HCT116 (cell line): ENCODE results near the gene HDAC10. TPM values are rescaled to one million over a fixed set of nuclear protein-coding genes. Genes with fewer than 3 reads are reported as not detected.

Experiments
- ATAC-seq: fragments of 200-7000 bp; cut with Tn5 transposase; 2 replicates; pipeline ENCODE4 v1.9.1; 2020; ENCODE audit warnings: mild to moderate bottlenecking, moderate library complexity
- BruUV-seq: library from RNA; stranded (reverse); fragments of 400-500 nt; replicated peaks from 2 replicates; lab custom pipeline; 2021; lab: Mats Ljungman, UMichigan
- CTCF ChIA-PET: fragments of 300-600 bp; sonication (Branson Sonifier 250); formaldehyde crosslinking; loops from one replicate; lab custom pipeline; 2021; ENCODE audit warnings: antibody characterized with exemption; lab: Charles Lee
- POLR2A ChIA-PET: fragments of 300-600, 350-600 bp; sonication (Branson Sonifier 250); formaldehyde crosslinking; loops from one replicate; lab custom pipeline; 2021; ENCODE audit warnings: antibody characterized with exemption; lab: Charles Lee
- RAD21 ChIA-PET, 2 experiments: fragments of 300-600 bp; sonication (Branson Sonifier 250); formaldehyde crosslinking; loops; one replicate each; lab custom pipeline; 2023; ENCODE audit warnings: low total read pairs in 2 of 2; ENCODE audit not compliant: uncharacterized antibody in 2 of 2, unreplicated experiment in 2 of 2, low non-redundant PET in 1 of 2; lab: Charles Lee
- DNase-seq: peaks from one replicate; pipeline ENCODE4 v3.0.0-alpha.2; 2010; ENCODE audit warnings: low read depth, low spot score
- H2AFZ ChIP-seq: fragments of 200-600 bp; shearing (Covaris generic), sonication (generic); 2 replicates; pipeline ENCODE4 v1.6.1; 2017; ENCODE audit warnings: low read depth, mixed run types, mixed read lengths, antibody characterized with exemption, low read length; ENCODE audit not compliant: poor library complexity, severe bottlenecking
- H3K27ac ChIP-seq: 2 replicates; pipeline ENCODE4 v1.5.1; 2012; ENCODE audit warnings: low read depth, low read length
- H3K27me3 ChIP-seq: fragments of 200-600 bp; sonication (generic); 2 replicates; pipeline ENCODE4 v1.6.1; 2016; ENCODE audit warnings: mixed run types, low read length, mixed read lengths; ENCODE audit not compliant: insufficient read depth
- H3K36me3 ChIP-seq, 2 experiments: fragments of 200-500 bp in 1 of 2; fragments of 200-600 bp in 1 of 2; sonication (Bioruptor generic) in 1 of 2; sonication (generic) in 1 of 2; 2 replicates each; pipeline versions ENCODE4 v1.5.1 to v1.6.1; 2014 to 2016; ENCODE audit warnings: low read length in 2 of 2, inconsistent platforms in 1 of 2, mixed read lengths in 1 of 2, mixed run types in 1 of 2; ENCODE audit not compliant: insufficient read depth in 2 of 2, control insufficient read depth in 1 of 2
- H3K4me1 ChIP-seq, 2 experiments: fragments of 200-600 bp in 1 of 2; sonication (generic) in 1 of 2; 2 replicates each; pipeline versions ENCODE4 v1.5.1 to v1.6.1; 2012 to 2017; ENCODE audit warnings: low read length in 2 of 2, inconsistent platforms in 1 of 2, mild to moderate bottlenecking in 1 of 2, mixed read lengths in 1 of 2, mixed run types in 1 of 2, moderate library complexity in 1 of 2; ENCODE audit not compliant: insufficient read depth in 2 of 2, control insufficient read depth in 1 of 2
- H3K4me2 ChIP-seq: fragments of 200-600 bp; sonication (generic); 2 replicates; pipeline ENCODE4 v1.6.1; 2017; ENCODE audit warnings: mixed run types, low read length, mixed read lengths
- H3K4me3 ChIP-seq, 2 experiments: fragments of 200-600 bp in 1 of 2; sonication (generic) in 1 of 2; replicated peaks in 1 of 2; 2 replicates each; pipeline ENCODE4 v1.5.1; 2011 to 2016; ENCODE audit warnings: low read length in 2 of 2, control low read depth in 1 of 2, low read depth in 1 of 2, mild to moderate bottlenecking in 1 of 2, mixed read lengths in 1 of 2, mixed run types in 1 of 2
- H3K79me2 ChIP-seq: fragments of 200-600 bp; sonication (generic); 2 replicates; pipeline ENCODE4 v1.6.1; 2017; ENCODE audit warnings: mild to moderate bottlenecking, mixed run types, low read length, moderate library complexity, mixed read lengths; ENCODE audit not compliant: insufficient read depth
- H3K9ac ChIP-seq: fragments of 200-600 bp; sonication (generic); 2 replicates; pipeline ENCODE4 v1.6.1; 2016; ENCODE audit warnings: low read length, mixed read lengths
- H3K9me2 ChIP-seq: fragments of 200-600 bp; sonication (generic), shearing (Covaris generic); 2 replicates; pipeline ENCODE4 v1.6.1; 2017; ENCODE audit warnings: mixed run types, mild to moderate bottlenecking, moderate library complexity; ENCODE audit not compliant: insufficient read depth
- H3K9me3 ChIP-seq, 2 experiments: fragments of 200-500 bp in 1 of 2; fragments of 200-600 bp in 1 of 2; sonication (Bioruptor generic) in 1 of 2; sonication (generic) in 1 of 2; 2 replicates each; pipeline ENCODE4 v1.6.1; 2014 to 2017; ENCODE audit warnings: low read length in 2 of 2, mixed read lengths in 2 of 2, inconsistent platforms in 1 of 2, low read depth in 1 of 2, mild to moderate bottlenecking in 1 of 2, mixed run types in 1 of 2, moderate library complexity in 1 of 2; ENCODE audit not compliant: control insufficient read depth in 1 of 2, insufficient read depth in 1 of 2
- H4K20me1 ChIP-seq: fragments of 200-600 bp; sonication (generic), shearing (Covaris generic); 2 replicates; pipeline ENCODE4 v1.6.1; 2017; ENCODE audit warnings: mixed run types, mild to moderate bottlenecking, moderate library complexity; ENCODE audit not compliant: insufficient read depth
- CBX3 ChIP-seq: IDR thresholded peaks from 2 replicates; pipeline ENCODE4 v1.6.1; 2012; ENCODE audit warnings: low read depth
- ELF1 ChIP-seq: IDR thresholded peaks from 2 replicates; pipeline ENCODE4 v1.6.1; 2012; ENCODE audit warnings: low read depth, borderline replicate concordance
- EZH2 ChIP-seq: fragments of 200-600 bp; sonication (generic); IDR thresholded peaks from 2 replicates; pipeline ENCODE4 v1.6.1; 2017; ENCODE audit warnings: antibody characterized with exemption, mixed run types
- FOSL1 ChIP-seq: IDR thresholded peaks from 2 replicates; pipeline ENCODE4 v1.6.1; 2012; ENCODE audit warnings: low read depth
- RAD21 ChIP-seq: IDR thresholded peaks from 2 replicates; pipeline ENCODE4 v1.6.1; 2012; ENCODE audit warnings: low read depth, mild to moderate bottlenecking
- ZFX ChIP-seq: fragments of 450-650 bp; IDR thresholded peaks from 2 replicates; pipeline ENCODE4 v1.6.1; 2017
- intact Hi-C: fragments of 100-400 bp; cut with micrococcal nuclease; formaldehyde crosslinking; loops from 2 replicates; pipeline ENCODE4 v1.10.0; 2022
- total RNA-seq: library from RNA; stranded (reverse); gene quantifications from one replicate; pipeline ENCODE4 v1.2.1, GENCODE V29; 2021; ENCODE audit not compliant: unreplicated experiment
- TF ChIP-seq, protein P1 (sequence below): IDR thresholded peaks from 2 replicates; pipeline ENCODE4 v1.6.1; 2012

Gene HDAC10
- total RNA-seq, 1 experiment from 2014 or later, result 67.5 TPM

DNA sequence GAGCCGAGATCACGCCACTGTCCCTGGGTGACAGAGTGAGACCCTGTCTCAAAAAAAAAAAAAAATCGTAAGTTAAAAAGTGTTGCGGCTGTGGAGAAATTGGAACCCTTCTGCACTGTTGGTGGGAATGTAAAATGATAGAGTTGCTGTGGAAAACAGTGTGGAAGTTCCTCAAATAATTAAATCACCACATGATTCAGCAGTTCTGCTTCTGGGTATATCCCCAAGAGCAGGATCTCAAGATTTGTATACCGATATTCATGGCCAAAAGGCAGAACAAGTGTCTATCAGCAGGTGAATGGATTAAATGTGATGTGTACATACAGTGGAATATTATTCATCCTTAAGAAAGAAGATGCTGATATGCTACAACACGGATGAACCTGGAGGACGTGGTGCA lies 46.5 kb downstream of the HDAC10 start:
- no peak overlapping the region for H3K4me2 ChIP-seq
- peaks cover 0 to 8% of the 10 kb centered on the region in 2 experiments; a peak in 1 of 4 replicates for H3K9me3 ChIP-seq
- POLR2A ChIA-PET, result no interaction called here
- H3K9me2 ChIP-seq, result no peaks in the 10 kb centered on the region
- DNase-seq (no peak), ATAC-seq (no peak)
- no peak overlapping the region for H3K4me3 ChIP-seq
- intact Hi-C loops, result loop anchor here (10.0 kb wide), 1 partner anchor 270 kb away; no protein-coding TSS in a partner anchor
- H2AFZ ChIP-seq, result no peak overlapping the region
- no peaks in the 10 kb centered on the region for H3K27me3 ChIP-seq
- H3K27ac ChIP-seq, result no peak overlapping the region
- TF ChIP-seq EZH2 (no peak), ELF1 (no peak), RAD21 (no peak), FOSL1 (no peak)
- TF ChIP-seq, protein P1, sequence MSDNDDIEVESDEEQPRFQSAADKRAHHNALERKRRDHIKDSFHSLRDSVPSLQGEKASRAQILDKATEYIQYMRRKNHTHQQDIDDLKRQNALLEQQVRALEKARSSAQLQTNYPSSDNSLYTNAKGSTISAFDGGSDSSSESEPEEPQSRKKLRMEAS, result no peak
- TF ChIP-seq, all 23 proteins: peak for 0
- Histone ChIP-seq H4K20me1 (no peaks in the 10 kb centered on the region), H3K36me3 (peaks cover 2 to 6% of the 10 kb centered on the region in 2 experiments; a peak in 1 of 4 replicates), H3K9ac (no peak overlapping the region), H3K4me1 (peaks cover 9 to 33% of the 10 kb centered on the region in 2 experiments), H3K79me2 (peaks cover 10% of the 10 kb centered on the region)
- BruUV-seq, result no TSS peak
- CTCF ChIA-PET, result no interaction called here
- RAD21 ChIA-PET, result no interaction called here

DNA sequence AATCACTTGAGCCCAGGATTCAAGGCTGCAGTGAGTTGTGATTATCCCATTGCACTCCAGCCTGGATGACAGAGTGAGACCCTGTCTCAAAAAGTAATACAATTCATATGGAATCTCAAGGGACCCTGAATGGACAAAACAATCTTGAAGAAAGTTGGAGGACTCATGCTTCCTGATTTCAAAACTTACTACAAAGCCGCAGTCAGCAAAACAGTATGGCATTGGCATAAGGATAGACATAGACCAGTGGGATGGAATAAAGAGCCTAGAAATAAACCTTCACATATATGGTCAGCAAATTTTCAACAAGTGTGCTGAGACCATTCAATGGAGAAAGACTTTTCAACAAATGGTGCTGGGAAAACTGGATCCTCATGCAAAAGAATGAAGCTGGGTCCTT lies 47.8 kb downstream of the HDAC10 start:
- no peak for TF ChIP-seq CBX3
- TF ChIP-seq ZFX, result no peak
- TF ChIP-seq, protein P1, result no peak
- H2AFZ ChIP-seq, result no peak overlapping the region
- H4K20me1 ChIP-seq, result no peaks in the 10 kb centered on the region
- RAD21 ChIA-PET, result no interaction called here
- H3K4me2 ChIP-seq, result no peak overlapping the region
- no TSS peak for BruUV-seq
- H3K9ac ChIP-seq, result no peak overlapping the region
- H3K27me3 ChIP-seq, result no peaks in the 10 kb centered on the region
- CTCF ChIA-PET, result no interaction called here
- no peak for ATAC-seq
- peaks cover 10% of the 10 kb centered on the region for H3K79me2 ChIP-seq
- DNase-seq, result no peak
- H3K9me2 ChIP-seq, result no peaks in the 10 kb centered on the region
- H3K4me1 ChIP-seq, result peaks cover 9 to 35% of the 10 kb centered on the region in 2 experiments
- peaks cover 2 to 6% of the 10 kb centered on the region in 2 experiments; a peak in 1 of 4 replicates for H3K36me3 ChIP-seq
- H3K27ac ChIP-seq, result no peak overlapping the region
- H3K9me3 ChIP-seq, result peaks cover 0 to 8% of the 10 kb centered on the region in 2 experiments; a peak in 1 of 4 replicates
- no peak overlapping the region for H3K4me3 ChIP-seq
- intact Hi-C loops, result loop anchor here (10.0 kb wide), 1 partner anchor 268 kb away; no protein-coding TSS in a partner anchor
- POLR2A ChIA-PET, result no interaction called here
